GM18873 (cell line): ENCODE measurements around the gene GOSR2.
"Not testable (repeated sequence)": the region's sequence is repeated elsewhere in the genome, so short reads cannot be mapped to it uniquely, and the experiment has no call there.

ENCODE experiments used
- ATAC-seq: cut with Tn5 transposase; IDR thresholded peaks from one replicate; pipeline ENCODE4 v1.9.1; 2021; ENCODE audit warnings: mild to moderate bottlenecking, moderate library complexity, moderate number of reproducible peaks; ENCODE audit not compliant: unreplicated experiment, low FRiP score

Gene GOSR2

GRCh38 chr17:46892192-46892703 lies 30.7 kb upstream of the GOSR2 start:
- no peak for ATAC-seq

- ATAC-seq = no peak
These were observed 28.9 kb upstream of the GOSR2 start for GRCh38 chr17:46894024-46894423.

- no peak for ATAC-seq
These were observed 28.3 kb upstream of the GOSR2 start for GRCh38 chr17:46894476-46895151.

DNA sequence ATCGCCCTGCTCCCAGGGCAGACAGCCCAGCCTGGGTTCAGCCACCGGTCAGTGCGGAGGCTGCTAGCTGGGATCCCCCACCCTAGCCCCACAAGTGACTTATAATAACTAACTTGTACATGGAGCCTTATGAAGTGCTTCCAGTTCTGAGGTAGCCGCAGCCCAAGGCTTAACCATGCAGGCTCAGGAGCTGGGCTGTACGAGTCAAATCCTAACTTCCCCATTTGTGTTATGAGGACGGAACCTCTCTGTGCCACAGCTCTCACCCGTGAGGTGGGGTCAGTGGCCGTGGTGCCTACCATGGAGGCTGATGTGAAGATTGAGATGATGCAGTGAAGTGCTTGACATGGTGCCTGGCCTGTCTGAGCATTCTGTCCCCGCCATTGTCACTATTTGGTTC lies 27.8 kb upstream of the GOSR2 start:
- no peak for ATAC-seq

DNA sequence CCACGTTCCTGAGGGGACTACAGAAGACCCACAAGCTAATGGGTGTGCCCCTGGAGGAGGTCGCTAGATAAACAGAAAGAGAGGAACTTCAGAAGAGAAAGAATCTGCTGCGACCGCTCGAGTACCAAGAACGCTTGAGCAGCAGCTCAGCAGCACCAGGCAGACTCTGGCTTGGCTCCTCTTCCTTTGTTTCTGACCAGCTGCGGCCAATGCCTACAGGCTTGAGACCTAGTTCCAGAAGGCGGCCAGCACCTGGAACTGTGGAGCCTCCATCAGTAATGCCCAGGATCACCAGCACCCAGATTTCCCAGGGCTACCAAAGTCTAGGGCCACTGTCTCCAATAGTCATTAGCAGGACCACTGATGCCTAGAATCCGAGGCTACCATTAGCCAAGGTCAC lies 26.0 kb upstream of the GOSR2 start:
- no peak for ATAC-seq

GRCh38 chr17:46898364-46898763 lies 24.6 kb upstream of the GOSR2 start:
- no peak for ATAC-seq

GRCh38 chr17:46898860-46899259 lies 24.1 kb upstream of the GOSR2 start:
- ATAC-seq = no peak

DNA sequence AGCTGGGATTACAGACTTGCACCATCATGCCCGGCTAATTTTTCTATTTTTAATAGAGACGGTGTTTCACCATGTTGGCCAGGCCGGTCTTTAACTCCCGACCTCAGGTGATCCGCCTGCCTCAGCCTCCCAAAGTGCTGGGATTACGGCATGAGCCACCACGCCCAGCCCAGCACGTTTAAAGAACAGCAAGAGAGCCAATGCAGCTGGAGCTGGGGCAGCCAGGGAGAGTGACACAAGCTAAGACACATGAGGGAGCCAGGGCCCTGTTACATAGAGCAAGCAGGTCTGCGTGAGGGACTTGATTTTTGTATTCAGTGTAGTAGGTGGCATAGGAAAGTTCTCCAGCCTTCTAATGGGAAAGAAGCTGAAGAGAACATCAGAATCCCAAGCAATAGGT lies 21.7 kb upstream of the GOSR2 start:
- no peak for ATAC-seq

GRCh38 chr17:46903762-46904672 lies 18.9 kb upstream of the GOSR2 start:
- no peak for ATAC-seq

DNA sequence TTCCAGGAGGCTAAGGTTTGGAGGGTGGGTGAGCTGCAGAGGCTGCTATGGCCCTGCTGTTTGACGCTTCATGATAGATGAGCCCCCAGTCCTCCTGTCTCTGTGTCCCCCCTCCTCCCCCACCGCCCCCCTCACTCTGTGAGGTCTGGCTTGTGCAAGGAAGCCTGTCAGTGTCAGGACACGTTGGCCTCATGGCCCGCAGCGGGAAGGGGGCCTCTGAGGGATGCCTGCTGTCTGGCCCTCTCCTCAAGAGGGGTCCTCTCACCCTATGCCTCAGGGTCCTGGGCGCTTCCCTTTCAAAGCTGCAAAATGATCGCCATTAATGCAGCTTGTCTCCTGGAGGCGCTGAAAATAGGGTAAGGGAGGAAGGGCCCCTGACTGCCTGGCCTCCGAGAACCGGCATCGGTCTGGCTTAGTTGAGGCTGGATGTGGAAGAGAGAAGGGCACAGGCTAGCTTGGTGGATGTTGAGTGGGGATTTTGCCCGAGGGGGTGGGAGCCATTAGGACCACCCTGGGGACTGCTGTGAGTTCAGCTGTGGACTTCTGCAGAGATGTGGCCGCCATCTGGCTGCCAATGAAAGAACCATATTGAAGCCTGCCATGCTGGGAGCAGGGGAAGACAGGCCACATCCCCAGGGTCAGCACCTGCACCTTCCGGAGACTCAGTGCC lies 14.8 kb upstream of the GOSR2 start:
- no peak for ATAC-seq

GRCh38 chr17:46910179-46910927 lies 12.6 kb upstream of the GOSR2 start:
- ATAC-seq = no peak

DNA sequence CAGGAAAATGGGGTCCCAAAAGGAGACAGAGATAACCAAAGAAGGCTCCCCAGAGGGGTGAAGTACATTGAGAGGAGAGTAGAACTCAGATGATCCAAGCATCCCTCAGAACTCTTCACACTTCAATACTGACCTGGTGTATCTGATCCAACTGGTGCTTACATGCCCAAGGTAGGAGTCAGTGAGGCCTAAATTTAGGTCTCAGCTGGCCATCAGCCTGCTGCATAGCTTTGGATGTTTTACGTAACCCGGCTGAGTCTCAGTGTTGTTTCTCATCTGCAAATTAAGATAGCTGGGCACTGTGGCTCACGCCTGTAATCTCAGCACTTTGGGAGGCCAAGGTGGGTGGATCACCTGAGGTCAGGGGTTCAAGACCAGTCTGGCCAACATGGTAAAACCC lies 11.6 kb upstream of the GOSR2 start:
- no peak for ATAC-seq

- no peak for ATAC-seq
These were observed 7.4 kb upstream of the GOSR2 start for GRCh38 chr17:46915596-46915995.

DNA sequence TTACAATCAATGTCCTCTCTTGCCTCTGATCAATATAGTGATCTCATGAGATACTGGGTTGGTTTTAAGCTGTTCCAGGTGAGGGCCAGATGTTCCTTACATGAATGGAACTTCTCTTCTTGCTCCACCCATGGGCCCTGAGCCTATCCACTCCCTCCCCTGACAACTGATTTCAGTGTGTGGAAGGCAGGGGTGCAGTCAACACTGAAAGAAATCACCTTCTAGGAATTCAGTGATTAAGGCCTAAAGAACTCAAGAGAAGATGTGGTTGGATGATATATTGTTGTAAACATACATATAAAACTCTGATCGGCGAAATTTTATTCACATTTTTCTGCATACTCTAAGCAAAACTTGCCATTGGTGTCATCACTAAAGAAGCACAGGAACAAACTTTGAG lies 6.7 kb upstream of the GOSR2 start:
- ATAC-seq = no peak

DNA sequence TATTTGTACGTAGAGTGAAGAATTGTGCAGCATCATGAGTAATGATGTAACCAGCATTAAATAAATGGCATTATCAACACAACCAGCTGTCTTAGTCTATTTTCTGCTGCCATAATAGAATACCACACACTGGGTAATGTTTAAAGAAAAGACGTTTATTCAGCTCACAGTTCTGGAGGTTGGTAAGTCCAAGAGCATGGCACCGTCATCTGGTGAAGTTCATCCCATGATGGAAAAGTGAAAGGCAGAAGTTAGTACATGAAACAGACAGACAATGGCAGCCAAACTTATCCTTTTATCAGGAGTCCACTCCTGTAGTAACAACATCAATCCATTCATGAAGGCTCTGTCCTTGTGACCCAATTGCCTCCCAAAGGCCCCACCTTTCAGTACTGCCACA lies 6.3 kb upstream of the GOSR2 start:
- ATAC-seq = no peak

GRCh38 chr17:46917041-46917440 lies 5.9 kb upstream of the GOSR2 start:
- no peak for ATAC-seq

DNA sequence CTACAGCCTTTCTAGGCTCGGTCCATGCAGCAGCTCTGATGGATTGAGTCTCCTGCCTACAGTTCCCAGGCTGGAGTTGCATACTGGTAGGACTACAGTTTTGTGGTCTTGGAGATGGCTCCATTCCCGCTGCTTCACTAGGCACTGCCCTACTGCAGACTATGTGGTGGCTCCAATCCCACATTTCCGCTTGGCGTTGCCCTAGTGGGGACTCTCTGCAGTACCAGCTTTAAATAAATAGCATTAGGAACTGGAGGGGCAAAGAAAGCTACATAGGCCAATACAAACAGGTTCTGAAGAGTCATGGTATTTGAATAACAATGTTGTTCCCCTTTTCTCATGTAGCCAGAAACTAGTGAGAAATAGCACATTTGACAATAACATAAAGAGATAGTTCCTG lies 5.4 kb upstream of the GOSR2 start:
- ATAC-seq = no peak

- ATAC-seq = not testable (repeated sequence)
These were observed 998 bp upstream of the GOSR2 start for GRCh38 chr17:46921962-46922361.

GRCh38 chr17:46922487-46922803 lies 515 bp upstream of the GOSR2 start:
- no peak for ATAC-seq

DNA sequence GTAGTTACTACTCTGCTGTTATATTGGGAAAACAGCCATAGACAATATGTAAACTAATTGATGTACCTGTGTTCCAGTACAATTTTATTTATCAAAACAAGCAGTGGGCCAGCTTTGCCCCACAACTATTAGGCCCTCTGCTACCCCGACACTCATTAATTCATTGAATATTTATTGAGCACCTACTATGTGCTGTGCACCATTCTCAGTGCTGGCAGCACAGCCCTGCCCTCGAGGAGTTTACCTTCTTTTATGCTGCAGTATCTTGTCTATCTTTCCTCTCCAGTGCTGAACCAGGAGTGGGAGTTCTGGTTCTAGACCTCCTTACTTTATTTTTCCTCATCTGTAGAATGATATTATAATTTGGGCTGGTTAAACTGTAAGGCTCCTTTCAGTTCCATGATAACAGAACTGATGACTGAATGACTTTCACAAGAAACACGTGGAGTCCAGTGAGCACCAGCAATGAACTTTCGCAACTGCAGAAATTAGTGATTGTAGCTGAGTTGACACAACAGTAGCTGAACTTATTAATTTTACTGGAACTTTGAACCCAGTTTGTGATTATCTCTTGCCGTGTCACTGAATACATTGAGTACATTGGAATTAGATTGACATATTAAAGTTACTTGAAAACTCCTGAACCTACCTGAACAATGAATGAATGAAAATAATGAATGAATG lies 2.4 kb downstream of the GOSR2 start:
- ATAC-seq = no peak
